GM21528 (cell line): Measurements from ENCODE around the gene ULBP3.
"Not testable (repeated sequence)": the region's sequence is repeated elsewhere in the genome, so short reads cannot be mapped to it uniquely, and the experiment has no call there.

ENCODE experiments used
- ATAC-seq: cut with Tn5 transposase; IDR thresholded peaks from one replicate; pipeline ENCODE4 v1.9.1; 2021; ENCODE audit warnings: mild to moderate bottlenecking, moderate library complexity; ENCODE audit not compliant: unreplicated experiment, low FRiP score

ULBP3 gene

DNA sequence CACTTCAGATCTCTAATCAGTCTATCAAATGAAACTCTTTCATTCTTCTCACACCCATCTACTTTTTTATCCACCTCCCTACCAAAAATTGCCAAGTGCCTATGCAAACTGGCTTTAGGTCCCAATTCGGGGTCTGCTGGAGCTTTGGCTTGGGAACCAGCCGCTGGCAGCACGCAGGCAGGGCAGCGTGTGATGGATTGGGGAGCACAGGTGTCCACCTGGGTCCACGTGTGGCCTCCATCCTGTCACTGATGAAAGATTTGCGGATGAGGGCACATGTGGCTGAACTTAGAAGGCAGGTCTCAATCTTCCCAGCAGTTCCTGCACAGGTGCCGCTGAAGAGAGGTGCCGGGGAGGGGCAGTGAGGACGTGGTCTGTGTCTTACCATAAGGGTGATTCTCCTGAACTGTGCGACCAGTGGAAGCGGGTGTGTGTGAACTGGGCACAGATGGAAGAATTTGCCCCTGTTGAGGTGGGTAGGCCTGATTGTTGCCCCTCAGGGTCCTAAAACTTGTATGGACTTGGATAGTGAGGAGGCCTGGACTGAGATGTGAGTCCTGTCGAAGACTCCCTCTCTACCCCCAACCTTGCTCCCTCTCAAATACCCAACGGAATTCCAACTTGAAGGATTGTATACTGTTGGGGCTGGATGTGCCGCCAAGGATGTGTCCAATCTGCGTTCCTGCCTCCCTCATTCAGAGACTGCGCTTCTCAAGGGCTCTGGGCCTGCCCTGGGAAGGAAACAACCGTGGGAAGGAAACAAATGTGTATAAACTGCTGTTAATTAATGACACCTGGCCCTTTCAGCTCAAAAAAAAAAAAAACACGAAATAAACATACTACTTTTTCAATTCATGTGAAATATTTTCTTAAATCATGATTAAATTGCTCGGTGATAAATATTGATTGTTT lies 25.2 kb downstream of the ULBP3 start:
- ATAC-seq, result no peak

DNA sequence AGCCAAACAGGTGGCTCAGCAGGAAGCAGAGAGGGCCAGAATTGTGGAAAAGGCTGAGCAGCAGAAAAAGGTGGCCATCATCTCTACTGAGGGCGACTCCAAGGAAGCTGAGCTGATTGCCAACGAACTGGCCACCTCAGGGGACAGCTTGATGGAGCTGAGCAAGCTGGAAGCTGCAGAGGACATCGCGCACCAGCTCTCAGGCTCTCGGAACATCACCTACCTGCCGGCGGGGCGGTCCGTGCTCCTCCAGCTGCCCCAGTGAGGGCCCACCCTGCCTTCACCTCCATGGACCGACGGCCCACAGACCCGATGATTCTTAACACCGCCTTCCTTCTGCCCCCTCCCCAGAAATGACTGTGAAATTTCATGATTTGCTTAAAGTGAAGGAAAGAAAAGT lies 25.8 kb downstream of the ULBP3 start:
- ATAC-seq, result no peak

DNA sequence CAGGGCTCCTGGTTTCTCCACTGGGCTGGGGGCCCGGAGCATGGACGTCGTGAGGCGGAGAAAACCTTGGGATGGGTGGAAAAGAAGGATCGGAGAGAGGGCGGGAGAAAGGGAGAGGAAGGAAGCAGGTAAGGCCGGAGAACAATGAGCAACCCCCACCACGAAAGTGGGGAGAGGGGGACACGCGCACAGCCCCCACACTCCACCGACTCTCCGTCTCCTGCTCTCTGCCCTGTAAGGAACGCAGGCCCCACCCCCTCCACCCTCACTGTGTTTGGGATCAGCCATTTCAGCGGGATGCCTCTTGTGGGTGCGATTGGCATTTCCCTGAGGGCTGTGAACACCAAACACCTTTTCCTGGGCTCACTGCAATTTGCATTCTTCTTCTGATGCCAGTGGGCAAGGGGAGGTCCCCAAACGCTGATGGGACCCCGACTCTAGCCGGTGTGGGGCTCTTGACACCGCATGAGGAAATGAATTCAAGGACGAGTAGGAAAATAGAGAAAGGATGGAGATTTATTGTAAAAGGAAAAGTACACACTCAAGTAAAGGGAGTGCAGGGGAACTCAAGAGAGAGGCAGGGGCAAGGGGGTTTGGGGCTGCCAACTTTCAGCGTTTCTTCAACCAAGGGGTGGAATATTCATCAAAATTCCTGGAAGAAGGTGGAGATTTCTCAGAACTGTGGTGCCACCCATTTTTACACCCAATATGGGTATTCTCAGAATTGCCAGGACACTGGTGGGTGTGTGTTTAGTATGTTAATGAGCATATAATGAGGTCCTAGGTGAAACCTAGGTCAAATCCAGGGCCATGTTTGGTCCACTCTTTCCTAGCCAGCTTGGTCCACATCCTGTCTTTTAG lies 30.5 kb downstream of the ULBP3 start:
- ATAC-seq, result no peak

GRCh38 chr6:150037526-150038201 lies 31.3 kb downstream of the ULBP3 start:
- no peak for ATAC-seq

GRCh38 chr6:150036081-150036480 lies 32.8 kb downstream of the ULBP3 start:
- ATAC-seq, result no peak

DNA sequence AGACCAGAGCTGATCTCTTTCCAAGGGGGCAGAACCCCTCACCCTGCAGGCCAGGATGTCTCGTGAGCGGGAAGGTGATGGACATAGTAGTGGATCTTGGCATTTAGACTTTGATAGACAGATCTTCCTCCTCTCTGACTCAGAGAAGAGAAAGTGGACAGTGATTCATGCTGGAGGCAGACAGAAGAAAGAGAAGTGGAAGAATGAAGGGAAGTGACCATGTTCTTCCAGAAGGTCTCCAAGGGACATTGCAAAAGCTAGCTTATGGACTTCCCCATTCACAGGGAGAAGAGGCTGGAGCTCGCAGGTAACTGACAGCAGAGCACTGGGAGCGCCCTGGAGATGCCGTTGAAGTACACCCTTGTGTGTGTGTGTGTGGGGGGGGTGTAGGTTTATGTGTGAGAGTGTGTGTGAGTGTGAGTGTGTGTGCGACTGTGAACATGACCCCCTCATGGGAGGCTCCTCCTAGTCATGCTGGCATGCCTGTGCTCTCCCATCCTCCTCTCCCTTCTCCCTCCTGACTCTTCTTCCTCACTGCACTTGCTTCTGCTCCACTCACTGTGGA lies 35.6 kb downstream of the ULBP3 start:
- no peak for ATAC-seq

- ATAC-seq, result no peak
Measured at GRCh38 chr6:150032598-150032997, 36.3 kb downstream of the ULBP3 start.

- ATAC-seq, result no peak
Measured at GRCh38 chr6:150030611-150031010, 38.3 kb downstream of the ULBP3 start.

DNA sequence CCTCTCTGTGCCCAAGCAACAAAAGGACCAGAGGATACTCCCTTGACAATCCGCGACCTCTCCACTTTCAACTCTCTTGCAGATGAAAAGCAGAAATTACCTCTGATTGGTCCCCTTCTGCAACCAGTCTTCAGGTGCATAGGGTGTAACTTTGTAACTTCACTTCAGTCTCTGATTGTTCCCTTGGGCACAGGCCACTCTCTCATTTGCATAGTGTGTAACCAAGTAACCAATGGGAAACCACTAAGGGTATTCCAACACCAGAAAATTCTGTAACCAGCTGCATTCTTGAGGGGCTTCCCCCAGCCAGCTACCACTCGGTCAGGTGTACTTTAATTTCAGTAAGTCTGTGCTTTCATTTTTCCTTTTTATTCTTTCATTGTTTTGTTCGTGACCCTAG lies 39.2 kb downstream of the ULBP3 start:
- ATAC-seq, result no peak

DNA sequence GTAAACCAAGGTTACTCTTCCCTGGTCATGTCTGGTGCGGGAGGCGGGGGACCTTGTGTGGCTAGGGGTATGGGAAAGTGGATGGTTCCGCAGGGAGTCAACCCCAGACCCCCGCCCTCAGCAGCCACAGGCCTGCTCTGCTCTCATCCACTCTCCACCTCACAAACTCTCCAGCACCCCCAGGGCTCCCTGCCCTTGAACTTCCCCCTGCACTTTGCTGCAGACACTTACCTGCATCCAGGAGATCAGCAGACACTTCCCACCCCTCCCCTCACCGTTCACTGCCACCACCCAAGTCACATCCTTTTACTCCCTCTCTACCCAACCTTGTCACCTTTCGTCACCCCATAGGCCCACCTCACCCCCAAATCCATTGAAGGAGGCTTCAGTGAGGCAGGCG lies 39.6 kb downstream of the ULBP3 start:
- no peak for ATAC-seq

- ATAC-seq, result no peak
Measured at GRCh38 chr6:150028799-150029198, 40.1 kb downstream of the ULBP3 start.

DNA sequence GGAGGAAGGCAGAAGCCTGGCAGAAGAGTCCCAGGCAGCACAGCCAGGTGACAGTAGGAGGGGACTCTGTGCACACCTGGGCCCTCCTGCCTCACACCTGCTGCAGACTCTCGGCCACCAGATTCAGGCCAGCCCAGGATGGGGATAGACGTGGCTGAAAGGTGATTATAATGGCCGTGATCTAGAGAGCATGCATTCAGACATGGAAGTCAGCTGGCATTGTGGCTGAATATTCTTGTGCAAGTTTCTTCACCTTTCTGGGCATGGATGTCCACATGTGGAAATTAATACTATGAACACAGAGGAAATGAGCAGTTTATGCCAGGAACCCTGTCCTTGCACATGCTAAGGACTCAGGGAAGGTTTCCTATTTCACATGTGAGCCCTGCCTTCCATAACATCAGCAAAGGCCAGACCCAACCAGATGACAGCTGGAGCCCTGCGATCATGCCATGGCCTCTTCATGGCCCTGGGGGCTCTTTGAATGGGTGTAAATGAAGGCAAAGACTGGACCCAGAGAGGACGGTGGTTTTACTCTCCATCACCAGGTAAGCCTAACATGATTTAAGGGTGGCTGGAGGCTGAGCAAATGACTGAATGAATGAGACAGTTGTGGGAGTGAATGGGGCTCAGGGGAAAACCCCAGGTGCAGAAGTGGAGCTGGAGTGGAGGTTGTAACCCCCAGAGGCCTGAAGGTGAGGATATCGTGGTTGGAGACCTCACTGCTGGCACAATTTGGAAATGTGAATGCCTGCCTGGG lies 40.9 kb downstream of the ULBP3 start:
- ATAC-seq, result no peak

DNA sequence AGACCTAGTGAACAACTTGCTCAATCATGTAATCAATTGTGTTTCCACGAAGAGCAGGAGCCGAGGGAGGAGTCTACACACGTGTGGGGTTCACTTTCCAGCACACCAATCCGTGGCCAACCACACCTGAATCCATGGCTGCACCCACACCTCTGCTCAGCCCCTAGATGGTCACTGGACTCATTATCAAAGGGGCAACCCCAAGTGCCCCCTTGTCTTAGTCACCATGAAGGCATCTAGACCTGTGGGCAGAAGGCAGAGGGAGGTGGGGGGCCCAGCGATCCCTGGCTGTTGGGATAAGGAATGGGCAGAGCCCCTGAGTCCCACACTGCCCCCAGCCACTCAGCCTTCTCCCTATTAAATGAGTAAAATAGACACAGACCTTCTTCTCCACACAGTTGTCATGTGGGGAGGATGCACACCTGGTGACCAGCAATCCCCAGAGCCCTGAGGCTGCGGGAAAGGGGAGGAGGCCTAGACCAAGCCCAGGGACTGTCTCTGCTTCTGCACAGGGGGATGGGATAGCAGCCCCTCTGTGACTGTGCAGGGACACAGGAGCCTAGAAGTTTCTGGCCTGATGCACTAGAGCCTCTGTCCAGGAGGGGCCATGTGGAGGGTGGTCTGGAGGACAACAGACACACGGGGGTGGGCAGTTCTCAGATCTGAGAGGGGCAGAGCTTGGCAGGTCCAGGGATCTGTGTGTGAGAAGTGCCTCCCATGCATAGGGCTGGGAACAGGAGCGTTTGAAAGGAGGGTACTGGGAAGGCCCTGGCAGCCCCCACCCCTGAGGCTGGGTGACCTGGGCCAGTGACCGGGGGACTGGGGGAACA lies 41.7 kb downstream of the ULBP3 start:
- ATAC-seq, result no peak

- no peak for ATAC-seq
Measured at GRCh38 chr6:150025201-150025917, 43.6 kb downstream of the ULBP3 start, which contains the start of gene RAET1L. RAET1L (minus strand) TSS chr6:150025532; CDS start chr6:150025471, 61 bp downstream.

- no peak for ATAC-seq
Measured at GRCh38 chr6:150024646-150025155, 44.2 kb downstream of the ULBP3 start.

DNA sequence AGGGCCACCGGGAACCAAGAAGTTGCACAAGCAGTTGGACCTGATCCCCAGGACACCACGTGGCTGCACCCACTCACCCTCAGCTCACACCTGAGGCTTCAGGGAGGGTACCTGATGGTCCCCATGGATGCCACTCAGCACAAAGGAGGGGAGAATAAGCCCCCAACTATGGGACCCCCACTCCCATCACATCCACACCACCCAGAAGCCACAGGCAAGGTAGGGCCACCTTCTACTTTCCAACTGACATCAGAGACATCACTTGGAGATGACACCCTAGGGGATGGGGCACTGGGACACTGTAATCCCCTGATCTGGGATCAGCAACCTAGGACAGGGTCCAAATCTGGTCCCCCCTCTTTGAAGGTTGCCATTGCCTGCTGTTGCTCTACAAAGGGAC lies 44.9 kb downstream of the ULBP3 start:
- ATAC-seq, result not testable (repeated sequence)

DNA sequence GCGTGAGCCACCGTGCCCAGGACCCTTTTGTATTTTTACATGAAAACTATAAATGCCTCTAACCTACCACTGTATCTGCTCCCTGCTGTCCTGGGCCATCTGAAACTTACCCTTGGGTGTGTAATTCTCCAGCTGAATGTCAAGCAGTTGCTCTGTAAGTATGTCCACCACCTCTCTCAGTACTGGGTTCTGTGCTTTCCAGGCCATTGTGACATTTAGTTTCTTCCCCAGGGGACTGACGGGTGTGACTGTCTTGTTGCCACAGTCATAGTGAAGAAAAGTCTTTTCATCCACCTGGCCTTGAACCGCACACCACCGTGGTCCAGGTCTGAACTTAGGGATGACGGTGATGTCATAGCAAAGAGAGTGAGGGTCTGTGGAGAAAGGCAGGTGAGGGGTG lies 47.1 kb downstream of the ULBP3 start:
- ATAC-seq, result not testable (repeated sequence)
